B cell (primary cell): ENCODE measurements around the gene FRMPD1. TPM values are rescaled to one million over a fixed set of nuclear protein-coding genes. Genes with fewer than 3 reads are reported as not detected.

Experiments
- ATAC-seq: fragments of 200-7000 bp; cut with Tn5 transposase; one replicate; pipeline ENCODE4 v1.10.0; 2021; ENCODE audit warnings: low read depth, mild to moderate bottlenecking, moderate number of reproducible peaks, moderate library complexity
- CTCF ChIA-PET: fragments of 350-600 bp; sonication (Branson Sonifier 250); formaldehyde crosslinking; loops from one replicate; lab custom pipeline; 2021; ENCODE audit warnings: antibody characterized with exemption, inconsistent platforms; lab: Charles Lee
- POLR2A ChIA-PET: fragments of 350-600 bp; sonication (Branson Sonifier 250); formaldehyde crosslinking; loops from one replicate; lab custom pipeline; 2021; ENCODE audit warnings: antibody characterized with exemption; lab: Charles Lee
- DNase-seq: peaks from one replicate; pipeline ENCODE4 v3.0.0; 2013
- H2AFZ ChIP-seq: 2 replicates; pipeline ENCODE4 v1.6.1; 2012; ENCODE audit warnings: mild to moderate bottlenecking, low read depth, low read length; ENCODE audit not compliant: insufficient read depth, poor library complexity, severe bottlenecking
- H3K27ac ChIP-seq, 2 donors: 1 replicate in 1 of 2; 2 replicates in 1 of 2; pipeline ENCODE4 v1.5.1; 2012 to 2013; ENCODE audit warnings: low read length in 2 of 2, mild to moderate bottlenecking in 2 of 2, moderate library complexity in 1 of 2
- H3K27me3 ChIP-seq, 4 experiments: fragments of 200-600 bp in 1 of 4; sonication (generic) in 1 of 4; replicated peaks in 1 of 4; 1 replicate in 2 of 4; 2 replicates in 2 of 4; pipeline versions ENCODE4 v1.6.1 to v1.7.0; 2013 to 2016; ENCODE audit warnings: low read length in 3 of 4, mild to moderate bottlenecking in 2 of 4, mixed read lengths in 1 of 4, moderate library complexity in 1 of 4; ENCODE audit not compliant: insufficient read depth in 4 of 4, control insufficient read depth in 3 of 4; ENCODE audit errors: control extremely low read depth in 1 of 4
- H3K36me3 ChIP-seq, 2 experiments: replicated peaks in 1 of 2; 1 replicate in 1 of 2; 2 replicates in 1 of 2; pipeline versions ENCODE4 v1.6.1 to v1.7.1; 2013; ENCODE audit warnings: low read length in 1 of 2; ENCODE audit not compliant: insufficient read depth in 2 of 2, control insufficient read depth in 1 of 2; ENCODE audit errors: control extremely low read depth in 1 of 2, extremely low read depth in 1 of 2
- H3K4me1 ChIP-seq, 2 donors: fragments of 200-600 bp in 1 of 2; sonication (generic) in 1 of 2; 1 replicate in 1 of 2; 2 replicates in 1 of 2; pipeline versions ENCODE4 v1.5.1 to v1.6.1; 2013 to 2017; ENCODE audit warnings: low read length in 2 of 2; ENCODE audit not compliant: control insufficient read depth in 2 of 2, insufficient read depth in 2 of 2
- H3K4me2 ChIP-seq: replicated peaks from 2 replicates; pipeline ENCODE3; 2012; ENCODE audit warnings: mild to moderate bottlenecking, low read depth, low read length; ENCODE audit not compliant: poor library complexity, severe bottlenecking
- H3K4me3 ChIP-seq, 5 experiments: fragments of 200-600 bp in 1 of 5; sonication (generic) in 1 of 5; 1 replicate in 3 of 5; 2 replicates in 2 of 5; pipeline versions ENCODE4 v1.5.1 to v1.7.0; 2011 to 2016; ENCODE audit warnings: low read length in 4 of 5, mild to moderate bottlenecking in 4 of 5, low read depth in 2 of 5, control low read depth in 1 of 5, moderate library complexity in 1 of 5; ENCODE audit not compliant: insufficient read depth in 1 of 5; ENCODE audit errors: control extremely low read depth in 1 of 5, extremely low read depth in 1 of 5
- H3K79me2 ChIP-seq: fragments of 200-600 bp; sonication (generic); one replicate; pipeline ENCODE4 v1.6.0; 2016; ENCODE audit warnings: low read length; ENCODE audit not compliant: control insufficient read depth, insufficient read depth
- H3K9ac ChIP-seq: fragments of 200-600 bp; sonication (generic); 2 replicates; pipeline ENCODE4 v1.6.1; 2017; ENCODE audit warnings: mild to moderate bottlenecking, low read length, moderate library complexity
- H3K9me3 ChIP-seq, 3 donors: one replicate each; pipeline versions ENCODE4 v1.6.1 to v1.7.1; 2013; ENCODE audit warnings: low read length in 2 of 3; ENCODE audit not compliant: control insufficient read depth in 2 of 3, insufficient read depth in 1 of 3; ENCODE audit errors: control extremely low read depth in 1 of 3
- H4K20me1 ChIP-seq: 2 replicates; pipeline ENCODE4 v1.6.0; 2012; ENCODE audit warnings: mild to moderate bottlenecking, low read length; ENCODE audit not compliant: insufficient read depth, control insufficient read depth, poor library complexity, severe bottlenecking
- H3K27ac Mint-ChIP-seq: one replicate; pipeline ENCODE4 v1.8.0; 2021; ENCODE audit warnings: mixed read lengths
- H3K27me3 Mint-ChIP-seq: one replicate; pipeline ENCODE4 v1.8.0; 2021; ENCODE audit warnings: mixed read lengths
- H3K4me1 Mint-ChIP-seq: one replicate; pipeline ENCODE4 v1.8.0; 2021; ENCODE audit warnings: mixed read lengths
- H3K4me3 Mint-ChIP-seq: one replicate; pipeline ENCODE4 v1.8.0; 2021; ENCODE audit warnings: mixed read lengths
- H3K9me3 Mint-ChIP-seq: one replicate; pipeline ENCODE4 v1.8.0; 2022; ENCODE audit warnings: mixed read lengths; ENCODE audit not compliant: insufficient read depth
- EZH2 ChIP-seq: IDR thresholded peaks from 2 replicates; pipeline ENCODE4 v1.6.1; 2012; ENCODE audit warnings: borderline replicate concordance, low read depth, mild to moderate bottlenecking, moderate library complexity, low read length; ENCODE audit not compliant: insufficient read depth, poor library complexity, severe bottlenecking
- WGBS: methylation state at CpG from one replicate; pipeline ENCODE4 v1.1.5; 2013; ENCODE audit warnings: missing lambda C conversion rate; ENCODE audit not compliant: insufficient coverage; 5-methylcytosine and 5-hydroxymethylcytosine counted together
- intact Hi-C: fragments of 100-400 bp; cut with micrococcal nuclease; formaldehyde crosslinking; loops from one replicate; pipeline ENCODE4 v1.10.0; 2022
- polyA plus RNA-seq: library from polyadenylated mRNA; depleted of rRNA; stranded (reverse); fragments of >200 nt; gene quantifications from 2 replicates; pipeline ENCODE4 v1.2.3, GENCODE V29; 2012
- total RNA-seq, 2 donors: library from RNA; stranded (reverse); fragments of 120-200 nt in 1 of 2; gene quantifications; 1 replicate in 1 of 2; 2 replicates in 1 of 2; pipeline versions ENCODE4 v1.2.3 to v1.2.4, GENCODE V29; 2013 to 2022
- TF ChIP-seq, protein P1 (sequence below): fragments of 200-600 bp; IDR thresholded peaks from one replicate; pipeline ENCODE4 v1.8.0; 2022; ENCODE audit warnings: antibody characterized with exemption, mild to moderate bottlenecking

FRMPD1 gene
- total and polyA plus RNA-seq, 2 donors (not counting 1 experiment from before 2014, with no cell fraction given): 0.05 TPM; not detected in 1

- no peak for TF ChIP-seq EZH2
- TF ChIP-seq, protein P1, sequence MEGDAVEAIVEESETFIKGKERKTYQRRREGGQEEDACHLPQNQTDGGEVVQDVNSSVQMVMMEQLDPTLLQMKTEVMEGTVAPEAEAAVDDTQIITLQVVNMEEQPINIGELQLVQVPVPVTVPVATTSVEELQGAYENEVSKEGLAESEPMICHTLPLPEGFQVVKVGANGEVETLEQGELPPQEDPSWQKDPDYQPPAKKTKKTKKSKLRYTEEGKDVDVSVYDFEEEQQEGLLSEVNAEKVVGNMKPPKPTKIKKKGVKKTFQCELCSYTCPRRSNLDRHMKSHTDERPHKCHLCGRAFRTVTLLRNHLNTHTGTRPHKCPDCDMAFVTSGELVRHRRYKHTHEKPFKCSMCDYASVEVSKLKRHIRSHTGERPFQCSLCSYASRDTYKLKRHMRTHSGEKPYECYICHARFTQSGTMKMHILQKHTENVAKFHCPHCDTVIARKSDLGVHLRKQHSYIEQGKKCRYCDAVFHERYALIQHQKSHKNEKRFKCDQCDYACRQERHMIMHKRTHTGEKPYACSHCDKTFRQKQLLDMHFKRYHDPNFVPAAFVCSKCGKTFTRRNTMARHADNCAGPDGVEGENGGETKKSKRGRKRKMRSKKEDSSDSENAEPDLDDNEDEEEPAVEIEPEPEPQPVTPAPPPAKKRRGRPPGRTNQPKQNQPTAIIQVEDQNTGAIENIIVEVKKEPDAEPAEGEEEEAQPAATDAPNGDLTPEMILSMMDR: no peak
- ChIA-PET CTCF (no interaction called here), POLR2A (no interaction called here)
- H3K4me1 ChIP-seq: no peaks in the 10 kb centered on the region
- no peak overlapping the region for H2AFZ ChIP-seq
- H3K4me1 Mint-ChIP-seq: no peaks in the 10 kb centered on the region
- no peaks in the 10 kb centered on the region for H3K79me2 ChIP-seq
- H3K27ac ChIP-seq: no peak overlapping the region
- H3K4me3 Mint-ChIP-seq: no peak overlapping the region
- no peaks in the 10 kb centered on the region for H3K9me3 ChIP-seq
- H3K36me3 ChIP-seq: no peaks in the 10 kb centered on the region
- H3K9me3 Mint-ChIP-seq: no peaks in the 10 kb centered on the region
- H3K27me3 ChIP-seq: peaks cover 0 to 9% (median 1%) of the 10 kb centered on the region in 4 experiments
- 69% methylated on average over 2 of the region's 3 CpGs for WGBS
- no peak overlapping the region for H3K4me3 ChIP-seq
- peaks cover 21% of the 10 kb centered on the region for H3K27me3 Mint-ChIP-seq
- H3K4me2 ChIP-seq: no peak overlapping the region
- no peak overlapping the region for H3K9ac ChIP-seq
- intact Hi-C loops: no loop called here
- H4K20me1 ChIP-seq: no peaks in the 10 kb centered on the region
- DNase-seq (no peak), ATAC-seq (no peak)
- H3K27ac Mint-ChIP-seq: no peak overlapping the region
Observed at GRCh38 chr9:37675661-37676060, 24.9 kb downstream of the FRMPD1 start.

DNA sequence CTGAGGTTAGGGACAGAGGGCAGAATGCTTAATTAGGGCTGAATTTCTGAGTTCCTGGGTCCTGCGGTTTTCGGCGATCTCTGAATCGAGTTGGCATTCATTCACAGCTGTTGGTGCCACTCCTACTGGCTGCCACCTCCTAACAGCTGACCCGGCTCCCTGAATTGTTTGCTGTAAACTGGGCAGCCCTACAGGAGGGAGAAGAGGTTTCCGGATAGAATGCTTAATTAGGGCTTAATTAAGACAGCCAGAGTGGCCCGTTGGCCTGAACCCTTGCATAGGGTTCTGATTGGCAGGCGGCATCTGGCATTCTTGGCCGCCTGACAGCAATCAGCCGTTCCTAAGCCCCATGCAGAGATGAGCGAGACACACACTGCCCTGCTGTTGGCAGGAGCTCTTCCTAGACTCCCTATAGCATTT lies 25.7 kb downstream of the FRMPD1 start:
- Histone ChIP-seq H3K36me3 (no peaks in the 10 kb centered on the region), H3K9ac (no peak overlapping the region), H3K27ac (no peak overlapping the region), H3K4me3 (no peak overlapping the region), H3K79me2 (no peaks in the 10 kb centered on the region), H3K27me3 (peaks cover 0 to 9% (median 1%) of the 10 kb centered on the region in 4 experiments), H3K9me3 (no peaks in the 10 kb centered on the region), H3K4me2 (no peak overlapping the region), H4K20me1 (no peaks in the 10 kb centered on the region), H2AFZ (no peak overlapping the region), H3K4me1 (no peaks in the 10 kb centered on the region)
- no peak for ATAC-seq
- Mint-ChIP-seq H3K9me3 (no peaks in the 10 kb centered on the region), H3K27ac (no peak overlapping the region), H3K4me1 (no peaks in the 10 kb centered on the region), H3K4me3 (no peak overlapping the region), H3K27me3 (peaks cover 21% of the 10 kb centered on the region)
- TF ChIP-seq EZH2: no peak
- TF ChIP-seq, protein P1: no peak
- POLR2A ChIA-PET: no interaction called here
- CTCF ChIA-PET: no interaction called here
- 89% methylated on average over 9 of the region's 11 CpGs for WGBS
- no peak for DNase-seq
- intact Hi-C loops: no loop called here
